Measurements from ENCODE around the gene LMNA. TPM values are rescaled to one million over a fixed set of nuclear protein-coding genes. Genes with fewer than 3 reads are reported as not detected.
A peak's percentile ranks its signal among the peaks of the same experiment; 100 is the strongest.

The LMNA gene
- total RNA-seq, 4 donors from 2014 or later: 371 to 501 (median 419) TPM

- Histone ChIP-seq H3K36me3 (no peaks in the 10 kb centered on the region), H3K4me3 (peak overlapping the region in 1 of 4 donors; percentile 62), H3K9me3 (no peaks in the 10 kb centered on the region), H3K27ac (peak overlapping the region; percentile 60 to 90 (median 66)), H3K27me3 (no peaks in the 10 kb centered on the region), H3K4me1 (peaks cover 0 to 28% (median 2%) of the 10 kb centered on the region in 4 donors)
- WGBS, 2 donors: 61 to 73% methylated on average over 13 of the region's 13 CpGs
- TF ChIP-seq CTCF (IDR thresholded peaks at IDR 0.05) (no peak), POLR2A (IDR thresholded peaks at IDR 0.05) (no peak), EP300 (IDR thresholded peaks at IDR 0.05) (no peak)
- DNase-seq (ENCODE audit: low spot score in 2 of 2): no peak
These were observed 45.7 kb downstream of the LMNA start for GRCh38 chr1:156160000-156160742.

GRCh38 chr1:156160743-156161171 lies 46.2 kb downstream of the LMNA start:
- WGBS, 2 donors: 3 to 6% methylated on average over 12 to 17 of the region's 22 CpGs
- Histone ChIP-seq H3K9me3 (no peaks in the 10 kb centered on the region), H3K27me3 (no peaks in the 10 kb centered on the region), H3K4me3 (peak overlapping the region in 3 of 4 donors; percentile 42 to 62 (median 46)), H3K4me1 (peaks cover 0 to 28% (median 2%) of the 10 kb centered on the region in 4 donors), H3K27ac (peak overlapping the region; percentile 60 to 90 (median 72)), H3K36me3 (no peaks in the 10 kb centered on the region)
- TF ChIP-seq EP300 (IDR thresholded peaks at IDR 0.05) (peak in 1 of 2 donors; percentile 39), POLR2A (IDR thresholded peaks at IDR 0.05) (peak in 1 of 2 donors; percentile 27), CTCF (IDR thresholded peaks at IDR 0.05) (no peak)
- DNase-seq (ENCODE audit: low spot score in 2 of 2): peak; percentile 82 to 88

- peak overlapping the region; percentile 31 to 90 (median 72) for H3K27ac ChIP-seq
These were observed 48.0 kb downstream of the LMNA start for GRCh38 chr1:156162430-156163037.

GRCh38 chr1:156163712-156164111 lies 49.2 kb downstream of the LMNA start:
- Histone ChIP-seq H3K4me1 (peaks cover 0 to 28% (median 2%) of the 10 kb centered on the region in 4 donors), H3K4me3 (no peak overlapping the region), H3K27me3 (no peaks in the 10 kb centered on the region), H3K9me3 (no peaks in the 10 kb centered on the region), H3K27ac (no peak overlapping the region), H3K36me3 (no peaks in the 10 kb centered on the region)
- DNase-seq (ENCODE audit: low spot score in 2 of 2): no peak
- TF ChIP-seq EP300 (IDR thresholded peaks at IDR 0.05) (no peak), POLR2A (IDR thresholded peaks at IDR 0.05) (no peak), CTCF (IDR thresholded peaks at IDR 0.05) (no peak)
- 82 to 89% methylated on average over 1 of the region's 1 CpG for WGBS, 2 donors

More at GRCh38 chr1:156162430-156163037, 48.0 kb downstream of the LMNA start:
- no peak for DNase-seq (ENCODE audit: low spot score in 2 of 2)
- H3K36me3 ChIP-seq: no peaks in the 10 kb centered on the region
- peaks cover 0 to 28% (median 2%) of the 10 kb centered on the region in 4 donors for H3K4me1 ChIP-seq
- no peaks in the 10 kb centered on the region for H3K27me3 ChIP-seq
- H3K4me3 ChIP-seq: no peak overlapping the region
- 74 to 77% methylated on average over 5 of the region's 5 CpGs for WGBS, 2 donors
- H3K9me3 ChIP-seq: no peaks in the 10 kb centered on the region
- no peak for TF ChIP-seq CTCF (IDR thresholded peaks at IDR 0.05)
- TF ChIP-seq POLR2A (IDR thresholded peaks at IDR 0.05): no peak
- TF ChIP-seq EP300 (IDR thresholded peaks at IDR 0.05): no peak
